ENCODE measurements around the gene GPR146.

- no peak for TF ChIP-seq CTCF (IDR thresholded peaks at IDR 0.05)
- TF ChIP-seq POLR2AphosphoS5 (IDR thresholded peaks at IDR 0.05), result no peak
- TF ChIP-seq POLR2A (IDR thresholded peaks at IDR 0.05; ENCODE audit: low read depth), result no peak
- TF ChIP-seq EP300 (IDR thresholded peaks at IDR 0.05), result no peak
Observed at GRCh38 chr7:1068013-1068412, 23.7 kb downstream of the GPR146 start.

Measured in esophagus muscularis mucosa (tissue), 4 donors.